Esophagus muscularis mucosa (tissue), 4 donors: ENCODE measurements around the gene TRIM8. TPM values are rescaled to one million over a fixed set of nuclear protein-coding genes. Genes with fewer than 3 reads are reported as not detected.
A peak's percentile ranks its signal among the peaks of the same experiment; 100 is the strongest.

Experiments used
- DNase-seq: peaks from one replicate; pipeline ENCODE4 v3.0.0-alpha.2; 2017; ENCODE audit errors: extremely low spot score
- H3K27ac ChIP-seq, 4 donors: fragments of 200-600 bp; sonication (generic); replicated peaks in 1 of 4; 1 replicate in 3 of 4; 2 replicates in 1 of 4; pipeline ENCODE4 v1.5.1; 2016 to 2019; ENCODE audit warnings: mild to moderate bottlenecking in 1 of 4
- H3K27me3 ChIP-seq, 4 donors: fragments of 200-600 bp; sonication (generic); one replicate each; pipeline versions ENCODE4 v1.5.1 to v1.6.0; 2016 to 2019
- H3K36me3 ChIP-seq, 4 donors: fragments of 200-600 bp; sonication (generic); one replicate each; pipeline ENCODE4 v1.5.1; 2016 to 2019
- H3K4me1 ChIP-seq, 4 donors: fragments of 200-600 bp; sonication (generic); one replicate each; pipeline ENCODE4 v1.5.1; 2016 to 2019
- H3K4me3 ChIP-seq, 4 donors: fragments of 200-600 bp; sonication (generic); 1 replicate in 2 of 4; 2 replicates in 2 of 4; pipeline ENCODE4 v1.5.1; 2016 to 2019; ENCODE audit warnings: mild to moderate bottlenecking in 4 of 4, moderate library complexity in 1 of 4
- H3K9me3 ChIP-seq, 4 donors: fragments of 200-600 bp; sonication (generic); 1 replicate in 3 of 4; 2 replicates in 1 of 4; pipeline ENCODE4 v1.5.1; 2016 to 2019
- CTCF ChIP-seq, 3 experiments: fragments of 200-600 bp in 2 of 3; fragments of 450-650 bp in 1 of 3; sonication (generic) in 2 of 3; IDR thresholded peaks; one replicate each; pipeline ENCODE4 v1.5.1; 2017 to 2019; ENCODE audit warnings: antibody characterized with exemption in 3 of 3, mild to moderate bottlenecking in 2 of 3, moderate library complexity in 1 of 3
- EP300 ChIP-seq: sonication (generic); formaldehyde crosslinking; IDR thresholded peaks from one replicate; pipeline ENCODE4 v1.6.1; 2017; ENCODE audit warnings: antibody characterized with exemption
- POLR2A ChIP-seq: fragments of 450-650 bp; IDR thresholded peaks from one replicate; pipeline ENCODE4 v1.6.1; 2017; ENCODE audit warnings: antibody characterized with exemption, moderate library complexity, mild to moderate bottlenecking, low read depth
- POLR2AphosphoS5 ChIP-seq, 2 donors: sonication (generic); formaldehyde crosslinking; IDR thresholded peaks; one replicate each; pipeline ENCODE4 v1.6.1; 2017; ENCODE audit warnings: antibody characterized with exemption in 2 of 2
- WGBS: methylation state at CpG from one replicate; pipeline ENCODE4 v1.1.5; 2018; 5-methylcytosine and 5-hydroxymethylcytosine counted together
- intact Hi-C: fragments of 100-400 bp; cut with DNase I; formaldehyde crosslinking; loops from one replicate; pipeline ENCODE4 v1.15.1; 2023
- total RNA-seq, 4 donors: library from RNA; depleted of rRNA; stranded (reverse); fragments of >200 nt; gene quantifications; one replicate each; pipeline versions ENCODE4 v1.1.0 to v1.2.1, GENCODE V29; 2016

Gene TRIM8
- total RNA-seq, 4 donors from 2014 or later: 103 to 170 (median 159) TPM

DNA sequence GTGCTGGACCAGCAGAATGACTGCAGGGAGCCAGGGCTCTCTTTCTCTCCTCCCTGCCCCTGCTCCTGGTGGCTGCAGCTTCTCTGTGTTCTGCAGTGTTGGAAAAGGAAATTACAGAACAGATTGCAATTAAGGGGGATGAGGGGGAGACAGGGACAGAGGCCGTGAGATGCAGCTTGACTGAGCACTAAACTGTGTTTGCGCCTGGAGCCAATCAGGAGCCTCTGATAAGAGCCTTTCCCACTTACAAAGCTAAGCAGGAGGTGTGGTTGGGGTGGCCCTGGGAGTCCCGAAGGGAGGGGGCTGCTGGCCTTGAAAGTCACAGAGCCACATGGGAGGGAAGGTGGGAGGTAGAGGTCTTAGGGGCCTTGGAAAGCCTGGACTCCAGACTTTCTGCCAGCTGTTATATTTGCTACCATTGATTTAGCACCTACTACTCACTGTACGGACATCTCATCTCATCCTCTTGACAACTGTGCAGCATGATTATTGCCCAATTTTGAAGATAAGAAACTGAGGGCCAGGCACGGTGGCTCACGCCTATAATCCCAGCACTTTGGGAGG, 26.7 kb downstream of the TRIM8 start:
- no peaks in the 10 kb centered on the region for H3K9me3 ChIP-seq
- WGBS: 85% methylated on average over 6 of the region's 6 CpGs
- no peak overlapping the region for H3K27ac ChIP-seq
- DNase-seq: no peak
- no peaks in the 10 kb centered on the region for H3K27me3 ChIP-seq
- intact Hi-C loops: no loop called here
- H3K36me3 ChIP-seq: no peaks in the 10 kb centered on the region
- H3K4me3 ChIP-seq: no peak overlapping the region
- H3K4me1 ChIP-seq: peaks cover 49 to 58% (median 53%) of the 10 kb centered on the region in 4 donors
- no peak for TF ChIP-seq EP300
- no peak for TF ChIP-seq POLR2A
- no peak for TF ChIP-seq CTCF (IDR thresholded peaks at IDR 0.05)
- no peak for TF ChIP-seq POLR2AphosphoS5 (IDR thresholded peaks at IDR 0.05)

- Histone ChIP-seq H3K4me3 (peak overlapping the region; percentile 33 to 48 (median 44)), H3K9me3 (no peaks in the 10 kb centered on the region), H3K27me3 (no peaks in the 10 kb centered on the region), H3K4me1 (peaks cover 70 to 78% (median 76%) of the 10 kb centered on the region in 4 donors), H3K36me3 (no peaks in the 10 kb centered on the region), H3K27ac (peak overlapping the region; percentile 67 to 81 (median 76))
- TF ChIP-seq EP300 (no peak), POLR2AphosphoS5 (IDR thresholded peaks at IDR 0.05) (no peak), CTCF (IDR thresholded peaks at IDR 0.05) (no peak)
- DNase-seq: no peak
- intact Hi-C loops: no loop called here
- 64% methylated on average over 13 of the region's 13 CpGs for WGBS
These were observed 29.0 kb downstream of the TRIM8 start for GRCh38 chr10:102673236-102673818.

DNA sequence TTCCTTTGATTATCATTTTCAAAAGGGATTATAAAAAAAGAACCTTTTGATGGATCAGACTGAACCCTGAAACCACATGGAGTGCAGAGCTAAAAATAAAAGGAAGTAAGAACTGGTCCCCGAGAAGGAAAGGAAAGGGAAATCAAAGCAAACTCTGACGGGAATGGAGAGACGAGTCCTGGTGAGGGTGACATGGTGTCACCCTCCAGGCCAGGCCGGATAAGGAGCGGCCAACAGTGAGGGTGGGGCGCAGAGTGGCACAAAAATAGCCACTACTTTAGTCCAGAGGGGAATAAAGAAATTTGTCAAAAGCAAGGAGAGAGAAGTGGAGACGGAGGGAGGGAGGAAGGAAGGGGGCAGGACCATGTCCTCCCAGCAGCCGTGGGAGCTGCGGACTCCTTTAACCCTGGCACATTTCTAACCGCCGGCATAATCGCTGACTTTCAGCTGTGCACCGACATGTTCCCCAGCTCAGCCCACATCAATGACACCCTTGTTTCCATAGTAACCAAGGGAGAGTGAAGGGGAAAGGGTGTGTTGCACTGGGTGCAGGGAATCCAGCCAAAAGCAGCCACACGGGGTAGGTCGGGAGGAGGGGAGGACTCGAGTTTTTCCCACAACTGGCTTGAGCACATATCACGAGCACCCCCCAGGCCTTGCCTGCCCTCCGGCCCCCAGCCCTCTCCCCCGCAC, 29.7 kb downstream of the TRIM8 start:
- Histone ChIP-seq H3K9me3 (no peaks in the 10 kb centered on the region), H3K27me3 (no peaks in the 10 kb centered on the region), H3K4me3 (peak overlapping the region; percentile 33 to 48 (median 44)), H3K4me1 (peaks cover 70 to 81% (median 76%) of the 10 kb centered on the region in 4 donors), H3K36me3 (no peaks in the 10 kb centered on the region), H3K27ac (peak overlapping the region; percentile 67 to 81 (median 76))
- intact Hi-C loops: no loop called here
- 7% methylated on average over 18 of the region's 19 CpGs for WGBS
- no peak for DNase-seq
- no peak for TF ChIP-seq EP300
- peak in 1 of 2 donors; percentile 54 for TF ChIP-seq POLR2AphosphoS5 (IDR thresholded peaks at IDR 0.05)

- no peak for DNase-seq
- Histone ChIP-seq H3K36me3 (no peaks in the 10 kb centered on the region), H3K9me3 (no peaks in the 10 kb centered on the region), H3K4me1 (peaks cover 70 to 79% (median 74%) of the 10 kb centered on the region in 4 donors), H3K27ac (peak overlapping the region; percentile 67 to 81 (median 76)), H3K4me3 (peak overlapping the region; percentile 33 to 48 (median 44)), H3K27me3 (no peaks in the 10 kb centered on the region)
- intact Hi-C loops: no loop called here
- no peak for TF ChIP-seq POLR2AphosphoS5 (IDR thresholded peaks at IDR 0.05)
- TF ChIP-seq POLR2A: no peak
- no peak for TF ChIP-seq EP300
- no peak for TF ChIP-seq CTCF (IDR thresholded peaks at IDR 0.05)
- WGBS: 22% methylated on average over 2 of the region's 2 CpGs
These were observed 30.3 kb downstream of the TRIM8 start for GRCh38 chr10:102674566-102674965.

DNA sequence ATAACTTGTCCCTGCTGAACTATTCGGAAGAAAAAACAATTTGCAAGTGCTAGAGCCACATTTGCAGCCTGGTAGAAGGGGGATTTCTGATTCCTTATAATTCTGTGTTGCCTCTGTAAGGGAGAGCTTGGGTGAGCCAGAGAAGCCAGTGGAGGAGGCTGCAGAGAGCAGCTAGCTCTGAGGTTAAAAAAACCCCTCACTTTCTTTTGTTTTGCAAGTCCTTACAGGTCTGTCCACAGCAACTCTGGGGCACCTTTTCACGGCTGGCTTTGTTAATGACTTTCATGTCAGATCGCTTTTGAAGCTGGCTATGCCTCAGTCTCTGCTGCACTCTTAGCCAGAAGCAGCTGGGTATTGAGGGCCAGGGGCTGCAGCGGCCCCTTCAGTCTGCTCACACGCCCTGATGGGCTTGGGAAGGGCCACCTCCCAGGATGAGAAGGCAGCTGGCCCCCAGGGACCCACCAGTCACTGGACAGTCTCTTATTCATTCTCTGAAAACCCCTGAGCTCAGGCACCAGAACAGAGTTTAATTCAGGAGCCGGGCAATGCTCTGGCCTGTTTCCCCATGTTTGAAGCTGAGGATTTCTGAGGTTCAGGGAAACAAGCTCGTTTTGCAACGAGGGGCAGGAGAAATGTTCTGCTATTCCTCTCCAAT, 30.9 kb downstream of the TRIM8 start:
- no peaks in the 10 kb centered on the region for H3K27me3 ChIP-seq
- intact Hi-C loops: no loop called here
- no peaks in the 10 kb centered on the region for H3K9me3 ChIP-seq
- no peak for DNase-seq
- TF ChIP-seq POLR2A (no peak), EP300 (no peak), CTCF (IDR thresholded peaks at IDR 0.05) (no peak)
- peak overlapping the region; percentile 67 to 81 (median 76) for H3K27ac ChIP-seq
- H3K36me3 ChIP-seq: no peaks in the 10 kb centered on the region
- H3K4me3 ChIP-seq: no peak overlapping the region
- WGBS: 21% methylated on average over 7 of the region's 8 CpGs
- peaks cover 68 to 74% (median 70%) of the 10 kb centered on the region in 4 donors for H3K4me1 ChIP-seq
